Astrocyte (in vitro differentiated cells and primary cell): ENCODE results near the gene IKZF2. TPM values are rescaled to one million over a fixed set of nuclear protein-coding genes. Genes with fewer than 3 reads are reported as not detected.

Experiments used
- DNase-seq: peaks from one replicate; pipeline ENCODE4 v3.0.0-alpha.2; 2010; ENCODE audit warnings: low read depth
- FAIRE-seq: peaks from 2 replicates; lab custom pipeline; 2011; peaks lifted over from hg19 to GRCh38; lab: Jason Lieb, UNC
- H2AFZ ChIP-seq: 2 replicates; pipeline ENCODE4 v1.6.0; 2012; ENCODE audit warnings: low read depth, low read length, inconsistent platforms
- H3K27ac ChIP-seq: 2 replicates; pipeline ENCODE4 v1.5.1; 2011; ENCODE audit warnings: low read depth, low read length, inconsistent platforms
- H3K27me3 ChIP-seq: 2 replicates; pipeline ENCODE4 v1.6.0; 2011; ENCODE audit warnings: low read length, inconsistent platforms; ENCODE audit not compliant: insufficient read depth
- H3K36me3 ChIP-seq: 2 replicates; pipeline ENCODE4 v1.5.1; 2011; ENCODE audit warnings: low read length, inconsistent platforms; ENCODE audit not compliant: insufficient read depth
- H3K4me1 ChIP-seq: 2 replicates; pipeline ENCODE4 v1.5.1; 2011; ENCODE audit warnings: low read length, inconsistent platforms; ENCODE audit not compliant: insufficient read depth
- H3K4me2 ChIP-seq: 2 replicates; pipeline ENCODE4 v1.6.0; 2012; ENCODE audit warnings: low read length, inconsistent platforms
- H3K4me3 ChIP-seq: 2 replicates; pipeline ENCODE4 v1.5.1; 2011; ENCODE audit warnings: low read depth, mild to moderate bottlenecking, low read length, inconsistent platforms; ENCODE audit not compliant: insufficient read depth
- H3K79me2 ChIP-seq: 2 replicates; pipeline ENCODE4 v1.6.0; 2012; ENCODE audit warnings: mild to moderate bottlenecking, low read length, inconsistent platforms; ENCODE audit not compliant: insufficient read depth
- H3K9ac ChIP-seq: 2 replicates; pipeline ENCODE4 v1.6.0; 2012; ENCODE audit warnings: mild to moderate bottlenecking, low read length, inconsistent platforms
- H3K9me3 ChIP-seq: 2 replicates; pipeline ENCODE4 v1.5.1; 2012; ENCODE audit warnings: low read depth, mild to moderate bottlenecking, low read length, inconsistent platforms; ENCODE audit not compliant: insufficient read depth
- H4K20me1 ChIP-seq: 2 replicates; pipeline ENCODE4 v1.6.0; 2012; ENCODE audit warnings: low read length, inconsistent platforms; ENCODE audit not compliant: insufficient read depth
- H3K27ac Mint-ChIP-seq: one replicate; pipeline ENCODE4 v1.8.0; 2021; ENCODE audit warnings: mild to moderate bottlenecking, mixed read lengths; ENCODE audit not compliant: unreplicated experiment
- H3K27me3 Mint-ChIP-seq: one replicate; pipeline ENCODE4 v1.8.0; 2021; ENCODE audit warnings: low read depth, mixed read lengths; ENCODE audit not compliant: unreplicated experiment
- H3K36me3 Mint-ChIP-seq: one replicate; pipeline ENCODE4 v1.8.0; 2021; ENCODE audit warnings: low read depth, mixed read lengths; ENCODE audit not compliant: unreplicated experiment
- H3K4me1 Mint-ChIP-seq: one replicate; pipeline ENCODE4 v1.8.0; 2021; ENCODE audit warnings: low read depth, mixed read lengths; ENCODE audit not compliant: unreplicated experiment
- H3K4me3 Mint-ChIP-seq: one replicate; pipeline ENCODE4 v1.8.0; 2021; ENCODE audit warnings: mild to moderate bottlenecking, moderate library complexity, mixed read lengths; ENCODE audit not compliant: unreplicated experiment
- H3K9me3 Mint-ChIP-seq: one replicate; pipeline ENCODE4 v1.8.0; 2021; ENCODE audit warnings: mild to moderate bottlenecking, mixed read lengths; ENCODE audit not compliant: unreplicated experiment
- EZH2 ChIP-seq: IDR thresholded peaks from 2 replicates; pipeline ENCODE4 v1.6.1; 2012; ENCODE audit warnings: mild to moderate bottlenecking, low read length, inconsistent platforms; ENCODE audit not compliant: insufficient read depth
- total RNA-seq: library from RNA; stranded (reverse); gene quantifications from 2 replicates; pipeline ENCODE4 v1.2.1, GENCODE V29; 2021
- TF ChIP-seq, protein P1 (sequence below): IDR thresholded peaks from 2 replicates; pipeline ENCODE4 v1.5.1; 2011; ENCODE audit warnings: low read depth, mild to moderate bottlenecking, inconsistent platforms, low read length, moderate library complexity; ENCODE audit not compliant: insufficient read depth

IKZF2 gene
- total RNA-seq, 1 donor from 2014 or later: 15.5 TPM

DNA sequence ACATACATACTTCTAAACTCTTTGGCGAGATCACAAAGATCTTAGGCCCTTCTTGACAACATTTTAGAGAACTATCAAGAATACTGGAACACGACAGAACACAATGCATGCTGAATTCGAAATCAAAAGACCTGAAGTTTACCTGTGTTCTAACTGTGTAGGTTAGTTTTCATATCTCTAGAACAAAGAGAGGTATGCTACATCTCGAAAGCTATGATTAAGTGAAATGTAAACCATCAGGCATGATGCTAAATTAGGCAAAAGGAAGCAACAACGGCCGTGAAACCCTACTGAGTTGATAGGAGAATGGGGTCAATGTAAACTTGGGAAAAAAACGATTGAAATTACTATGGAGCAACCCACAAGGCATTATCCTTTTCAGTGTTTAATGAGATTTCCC, 43.7 kb downstream of the IKZF2 start:
- Mint-ChIP-seq H3K27me3 (no peaks in the 10 kb centered on the region), H3K4me1 (peaks cover 10% of the 10 kb centered on the region), H3K36me3 (no peaks in the 10 kb centered on the region), H3K4me3 (no peak overlapping the region), H3K9me3 (no peaks in the 10 kb centered on the region), H3K27ac (no peak overlapping the region)
- H3K9ac ChIP-seq: no peak overlapping the region
- H2AFZ ChIP-seq: no peak overlapping the region
- H3K36me3 ChIP-seq: no peaks in the 10 kb centered on the region
- no peak overlapping the region for H3K4me3 ChIP-seq
- no peak for TF ChIP-seq EZH2
- TF ChIP-seq, protein P1, sequence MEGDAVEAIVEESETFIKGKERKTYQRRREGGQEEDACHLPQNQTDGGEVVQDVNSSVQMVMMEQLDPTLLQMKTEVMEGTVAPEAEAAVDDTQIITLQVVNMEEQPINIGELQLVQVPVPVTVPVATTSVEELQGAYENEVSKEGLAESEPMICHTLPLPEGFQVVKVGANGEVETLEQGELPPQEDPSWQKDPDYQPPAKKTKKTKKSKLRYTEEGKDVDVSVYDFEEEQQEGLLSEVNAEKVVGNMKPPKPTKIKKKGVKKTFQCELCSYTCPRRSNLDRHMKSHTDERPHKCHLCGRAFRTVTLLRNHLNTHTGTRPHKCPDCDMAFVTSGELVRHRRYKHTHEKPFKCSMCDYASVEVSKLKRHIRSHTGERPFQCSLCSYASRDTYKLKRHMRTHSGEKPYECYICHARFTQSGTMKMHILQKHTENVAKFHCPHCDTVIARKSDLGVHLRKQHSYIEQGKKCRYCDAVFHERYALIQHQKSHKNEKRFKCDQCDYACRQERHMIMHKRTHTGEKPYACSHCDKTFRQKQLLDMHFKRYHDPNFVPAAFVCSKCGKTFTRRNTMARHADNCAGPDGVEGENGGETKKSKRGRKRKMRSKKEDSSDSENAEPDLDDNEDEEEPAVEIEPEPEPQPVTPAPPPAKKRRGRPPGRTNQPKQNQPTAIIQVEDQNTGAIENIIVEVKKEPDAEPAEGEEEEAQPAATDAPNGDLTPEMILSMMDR: no peak
- no peak overlapping the region for H3K4me2 ChIP-seq
- no peak overlapping the region for H3K27ac ChIP-seq
- no peak for FAIRE-seq
- no peaks in the 10 kb centered on the region for H3K4me1 ChIP-seq
- no peaks in the 10 kb centered on the region for H3K79me2 ChIP-seq
- H3K27me3 ChIP-seq: no peaks in the 10 kb centered on the region
- no peaks in the 10 kb centered on the region for H4K20me1 ChIP-seq
- no peaks in the 10 kb centered on the region for H3K9me3 ChIP-seq
- no peak for DNase-seq

DNA sequence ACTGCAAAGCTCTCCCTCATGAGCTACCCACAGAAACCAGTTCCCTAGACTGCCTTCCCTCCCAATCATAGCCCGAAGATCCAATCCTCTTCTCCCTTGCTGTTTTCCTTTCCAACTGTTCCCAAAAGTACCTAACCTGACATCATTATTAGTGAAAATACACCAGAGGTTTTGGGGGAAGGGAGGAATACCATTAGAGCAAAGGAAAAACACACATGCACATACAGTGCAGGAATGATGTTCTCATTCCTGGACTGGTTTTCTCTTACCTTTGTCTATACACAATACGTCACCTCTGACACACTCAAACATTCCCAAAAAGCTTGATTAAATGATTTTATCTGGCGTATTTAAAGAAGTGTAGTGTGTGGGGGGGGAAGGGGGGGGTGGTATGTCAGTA, 46.2 kb downstream of the IKZF2 start:
- H3K36me3 Mint-ChIP-seq: no peaks in the 10 kb centered on the region
- no peak overlapping the region for H3K9ac ChIP-seq
- no peak overlapping the region for H2AFZ ChIP-seq
- TF ChIP-seq, protein P1: no peak
- TF ChIP-seq EZH2: no peak
- no peak overlapping the region for H3K27ac Mint-ChIP-seq
- H3K9me3 Mint-ChIP-seq: no peaks in the 10 kb centered on the region
- peaks cover 11% of the 10 kb centered on the region for H3K4me1 Mint-ChIP-seq
- H3K27me3 ChIP-seq: no peaks in the 10 kb centered on the region
- no peaks in the 10 kb centered on the region for H3K36me3 ChIP-seq
- no peaks in the 10 kb centered on the region for H3K9me3 ChIP-seq
- FAIRE-seq: no peak
- no peak overlapping the region for H3K4me3 ChIP-seq
- H3K27ac ChIP-seq: no peak overlapping the region
- no peaks in the 10 kb centered on the region for H4K20me1 ChIP-seq
- no peaks in the 10 kb centered on the region for H3K4me1 ChIP-seq
- no peak for DNase-seq
- H3K4me2 ChIP-seq: no peak overlapping the region
- no peak overlapping the region for H3K4me3 Mint-ChIP-seq
- no peaks in the 10 kb centered on the region for H3K79me2 ChIP-seq
- H3K27me3 Mint-ChIP-seq: no peaks in the 10 kb centered on the region

DNA sequence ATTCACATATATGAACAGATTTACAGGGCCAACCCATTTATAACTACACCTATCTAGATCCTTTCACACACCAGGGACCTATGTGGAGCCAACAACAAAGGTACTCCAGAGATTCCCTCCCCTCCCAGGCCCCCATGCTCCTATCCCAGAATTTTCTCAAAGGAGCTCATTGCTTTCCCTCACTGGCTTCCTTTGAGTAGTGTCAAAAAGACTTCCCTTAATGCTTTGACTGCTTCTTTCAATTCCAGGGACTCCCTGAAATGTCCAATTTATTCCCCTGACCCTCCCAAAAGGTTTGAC, 46.6 kb downstream of the IKZF2 start:
- Mint-ChIP-seq H3K27me3 (no peaks in the 10 kb centered on the region), H3K27ac (no peak overlapping the region), H3K4me3 (no peak overlapping the region), H3K36me3 (no peaks in the 10 kb centered on the region), H3K9me3 (no peaks in the 10 kb centered on the region), H3K4me1 (peaks cover 11% of the 10 kb centered on the region)
- TF ChIP-seq, protein P1: no peak
- no peak for TF ChIP-seq EZH2
- Histone ChIP-seq H3K4me3 (no peak overlapping the region), H3K27ac (no peak overlapping the region), H3K9ac (no peak overlapping the region), H4K20me1 (no peaks in the 10 kb centered on the region), H2AFZ (no peak overlapping the region), H3K36me3 (no peaks in the 10 kb centered on the region), H3K4me1 (no peaks in the 10 kb centered on the region), H3K27me3 (no peaks in the 10 kb centered on the region), H3K9me3 (no peaks in the 10 kb centered on the region), H3K79me2 (no peaks in the 10 kb centered on the region), H3K4me2 (no peak overlapping the region)
- no peak for FAIRE-seq
- DNase-seq: no peak
